OCI-LY1 (cell line): ENCODE measurements around the gene ABLIM2.

Experiments
- EZH2 ChIP-seq: fragments of 200-600 bp; sonication (generic), shearing (Covaris generic); IDR thresholded peaks from 2 replicates; pipeline ENCODE4 v1.8.0; 2017; ENCODE audit warnings: borderline replicate concordance, mixed run types, mild to moderate bottlenecking, antibody characterized with exemption, low read length, moderate library complexity, mixed read lengths
- TF ChIP-seq, protein P1 (sequence below): fragments of 200-600 bp; sonication (generic), shearing (Covaris generic); IDR thresholded peaks from 2 replicates; pipeline ENCODE4 v1.5.1; 2017; ENCODE audit warnings: mild to moderate bottlenecking, antibody characterized with exemption, low read length, moderate library complexity, mixed read lengths

DNA sequence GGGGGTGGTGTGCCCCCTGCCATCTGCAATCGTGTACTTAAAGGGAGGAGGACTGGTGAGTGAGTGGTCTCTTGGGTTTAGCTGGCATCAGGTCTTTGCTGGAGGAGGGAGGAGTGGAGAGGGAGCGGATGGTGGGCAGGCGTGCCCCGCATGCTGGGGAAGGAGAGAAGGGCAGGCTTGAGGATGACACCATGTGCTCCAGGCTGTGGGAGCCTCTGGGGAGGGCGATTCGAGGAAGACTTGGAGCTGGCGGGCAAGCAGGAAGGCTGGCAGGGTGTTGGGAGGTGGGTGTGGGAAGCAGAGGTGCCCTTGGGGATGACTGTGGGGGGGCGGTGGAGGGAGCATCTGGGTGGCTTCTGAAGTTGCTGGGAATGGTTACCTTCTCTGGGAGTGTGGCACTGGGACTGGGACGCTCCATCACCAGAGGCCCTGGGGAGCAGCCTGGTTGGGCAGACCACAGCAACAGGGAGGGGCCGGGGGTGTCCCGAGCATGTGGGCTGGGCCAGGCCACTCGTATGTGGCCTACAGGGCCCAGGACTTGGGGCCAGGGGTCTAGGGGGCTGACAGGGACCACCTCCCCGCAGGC, 188.2 kb downstream of the ABLIM2 start:
- TF ChIP-seq, protein P1, sequence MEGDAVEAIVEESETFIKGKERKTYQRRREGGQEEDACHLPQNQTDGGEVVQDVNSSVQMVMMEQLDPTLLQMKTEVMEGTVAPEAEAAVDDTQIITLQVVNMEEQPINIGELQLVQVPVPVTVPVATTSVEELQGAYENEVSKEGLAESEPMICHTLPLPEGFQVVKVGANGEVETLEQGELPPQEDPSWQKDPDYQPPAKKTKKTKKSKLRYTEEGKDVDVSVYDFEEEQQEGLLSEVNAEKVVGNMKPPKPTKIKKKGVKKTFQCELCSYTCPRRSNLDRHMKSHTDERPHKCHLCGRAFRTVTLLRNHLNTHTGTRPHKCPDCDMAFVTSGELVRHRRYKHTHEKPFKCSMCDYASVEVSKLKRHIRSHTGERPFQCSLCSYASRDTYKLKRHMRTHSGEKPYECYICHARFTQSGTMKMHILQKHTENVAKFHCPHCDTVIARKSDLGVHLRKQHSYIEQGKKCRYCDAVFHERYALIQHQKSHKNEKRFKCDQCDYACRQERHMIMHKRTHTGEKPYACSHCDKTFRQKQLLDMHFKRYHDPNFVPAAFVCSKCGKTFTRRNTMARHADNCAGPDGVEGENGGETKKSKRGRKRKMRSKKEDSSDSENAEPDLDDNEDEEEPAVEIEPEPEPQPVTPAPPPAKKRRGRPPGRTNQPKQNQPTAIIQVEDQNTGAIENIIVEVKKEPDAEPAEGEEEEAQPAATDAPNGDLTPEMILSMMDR = no peak
- no peak for TF ChIP-seq EZH2
